ENCODE data around the gene ISM2. TPM values are rescaled to one million over a fixed set of nuclear protein-coding genes. Genes with fewer than 3 reads are reported as not detected.

The ISM2 gene
- total RNA-seq, 2 donors from 2014 or later = not detected

- Mint-ChIP-seq H3K36me3 (ENCODE audit: insufficient read depth in 2 of 2) (peaks cover 0 to 3% of the 10 kb centered on the region in 2 donors), H3K27me3 (ENCODE audit: low read depth) (peaks cover 48% of the 10 kb centered on the region), H3K27ac (no peak overlapping the region), H3K4me3 (peak overlapping the region; percentile 54 to 67), H3K9me3 (peaks cover 2 to 3% of the 10 kb centered on the region in 2 donors), H3K4me1 (ENCODE audit: low read depth) (no peaks in the 10 kb centered on the region)
- ATAC-seq (replicated peaks in 1 of 2) (peak; percentile 25), DNase-seq (no peak)
These were observed 440 bp upstream of the ISM2 start for GRCh38 chr14:77498984-77499527.

GRCh38 chr14:77495334-77495733 is 3.3 kb downstream of the ISM2 start:
- no peaks in the 10 kb centered on the region for H3K36me3 Mint-ChIP-seq (ENCODE audit: insufficient read depth in 2 of 2)
- no peak for ATAC-seq (replicated peaks in 1 of 2)
- peaks cover 44% of the 10 kb centered on the region for H3K27me3 Mint-ChIP-seq (ENCODE audit: low read depth)
- no peak for DNase-seq
- H3K27ac Mint-ChIP-seq = no peak overlapping the region
- no peaks in the 10 kb centered on the region for H3K9me3 Mint-ChIP-seq
- no peaks in the 10 kb centered on the region for H3K4me1 Mint-ChIP-seq (ENCODE audit: low read depth)
- H3K4me3 Mint-ChIP-seq = no peak overlapping the region

GRCh38 chr14:77491056-77491455 is 7.6 kb downstream of the ISM2 start:
- H3K4me3 Mint-ChIP-seq = no peak overlapping the region
- H3K9me3 Mint-ChIP-seq = no peaks in the 10 kb centered on the region
- DNase-seq (no peak), ATAC-seq (replicated peaks in 1 of 2) (no peak)
- peaks cover 17% of the 10 kb centered on the region for H3K27me3 Mint-ChIP-seq (ENCODE audit: low read depth)
- no peak overlapping the region for H3K27ac Mint-ChIP-seq
- H3K4me1 Mint-ChIP-seq (ENCODE audit: low read depth) = no peaks in the 10 kb centered on the region
- no peaks in the 10 kb centered on the region for H3K36me3 Mint-ChIP-seq (ENCODE audit: insufficient read depth in 2 of 2)

- no peak overlapping the region for H3K4me3 Mint-ChIP-seq
- no peaks in the 10 kb centered on the region for H3K4me1 Mint-ChIP-seq (ENCODE audit: low read depth)
- no peak for ATAC-seq (replicated peaks in 1 of 2)
- no peaks in the 10 kb centered on the region for H3K9me3 Mint-ChIP-seq
- H3K27me3 Mint-ChIP-seq (ENCODE audit: low read depth) = peaks cover 11% of the 10 kb centered on the region
- no peak for DNase-seq
- no peaks in the 10 kb centered on the region for H3K36me3 Mint-ChIP-seq (ENCODE audit: insufficient read depth in 2 of 2)
- no peak overlapping the region for H3K27ac Mint-ChIP-seq
These were observed 8.1 kb downstream of the ISM2 start for GRCh38 chr14:77490347-77490986.

- no peak for ATAC-seq (replicated peaks in 1 of 2)
- Mint-ChIP-seq H3K27ac (no peak overlapping the region), H3K4me3 (no peak overlapping the region), H3K36me3 (ENCODE audit: insufficient read depth in 2 of 2) (no peaks in the 10 kb centered on the region), H3K4me1 (ENCODE audit: low read depth) (no peaks in the 10 kb centered on the region), H3K27me3 (ENCODE audit: low read depth) (no peaks in the 10 kb centered on the region), H3K9me3 (no peaks in the 10 kb centered on the region)
- no peak for DNase-seq
These were observed 9.6 kb downstream of the ISM2 start for GRCh38 chr14:77489041-77489440.

- ATAC-seq (replicated peaks in 1 of 2) = no peak
- Mint-ChIP-seq H3K9me3 (no peaks in the 10 kb centered on the region), H3K27me3 (ENCODE audit: low read depth) (no peaks in the 10 kb centered on the region), H3K27ac (no peak overlapping the region), H3K36me3 (ENCODE audit: insufficient read depth in 2 of 2) (no peaks in the 10 kb centered on the region), H3K4me3 (no peak overlapping the region), H3K4me1 (ENCODE audit: low read depth) (no peaks in the 10 kb centered on the region)
- no peak for DNase-seq
These were observed 10.1 kb downstream of the ISM2 start for GRCh38 chr14:77488558-77488957.

GRCh38 chr14:77485901-77486678 is 12.5 kb downstream of the ISM2 start:
- Mint-ChIP-seq H3K9me3 (no peaks in the 10 kb centered on the region), H3K4me1 (ENCODE audit: low read depth) (no peaks in the 10 kb centered on the region), H3K27ac (no peak overlapping the region), H3K36me3 (ENCODE audit: insufficient read depth in 2 of 2) (no peaks in the 10 kb centered on the region), H3K4me3 (no peak overlapping the region), H3K27me3 (ENCODE audit: low read depth) (no peaks in the 10 kb centered on the region)
- ATAC-seq (replicated peaks in 1 of 2) (no peak), DNase-seq (no peak)

GRCh38 chr14:77485256-77485655 is 13.4 kb downstream of the ISM2 start:
- H3K4me3 Mint-ChIP-seq = no peak overlapping the region
- no peak overlapping the region for H3K27ac Mint-ChIP-seq
- H3K4me1 Mint-ChIP-seq (ENCODE audit: low read depth) = no peaks in the 10 kb centered on the region
- H3K36me3 Mint-ChIP-seq (ENCODE audit: insufficient read depth in 2 of 2) = no peaks in the 10 kb centered on the region
- DNase-seq (no peak), ATAC-seq (replicated peaks in 1 of 2) (no peak)
- H3K27me3 Mint-ChIP-seq (ENCODE audit: low read depth) = no peaks in the 10 kb centered on the region
- H3K9me3 Mint-ChIP-seq = no peaks in the 10 kb centered on the region

GRCh38 chr14:77482422-77482821 is 16.2 kb downstream of the ISM2 start:
- DNase-seq (no peak), ATAC-seq (replicated peaks in 1 of 2) (no peak)
- Mint-ChIP-seq H3K27ac (no peak overlapping the region), H3K36me3 (ENCODE audit: insufficient read depth in 2 of 2) (no peaks in the 10 kb centered on the region), H3K9me3 (no peaks in the 10 kb centered on the region), H3K4me1 (ENCODE audit: low read depth) (no peaks in the 10 kb centered on the region), H3K27me3 (ENCODE audit: low read depth) (no peaks in the 10 kb centered on the region), H3K4me3 (no peak overlapping the region)

GRCh38 chr14:77478796-77479195 is 19.8 kb downstream of the ISM2 start:
- Mint-ChIP-seq H3K4me1 (ENCODE audit: low read depth) (no peaks in the 10 kb centered on the region), H3K4me3 (no peak overlapping the region), H3K9me3 (no peaks in the 10 kb centered on the region), H3K27ac (no peak overlapping the region), H3K36me3 (ENCODE audit: insufficient read depth in 2 of 2) (no peaks in the 10 kb centered on the region), H3K27me3 (ENCODE audit: low read depth) (no peaks in the 10 kb centered on the region)
- no peak for DNase-seq
- ATAC-seq (replicated peaks in 1 of 2) = no peak

GRCh38 chr14:77478029-77478428 is 20.6 kb downstream of the ISM2 start:
- Mint-ChIP-seq H3K4me3 (no peak overlapping the region), H3K27me3 (ENCODE audit: low read depth) (no peaks in the 10 kb centered on the region), H3K9me3 (no peaks in the 10 kb centered on the region), H3K27ac (no peak overlapping the region), H3K4me1 (ENCODE audit: low read depth) (no peaks in the 10 kb centered on the region), H3K36me3 (ENCODE audit: insufficient read depth in 2 of 2) (no peaks in the 10 kb centered on the region)
- DNase-seq (no peak), ATAC-seq (replicated peaks in 1 of 2) (no peak)

- H3K27ac Mint-ChIP-seq = no peak overlapping the region
- ATAC-seq (replicated peaks in 1 of 2) (no peak), DNase-seq (no peak)
- no peaks in the 10 kb centered on the region for H3K27me3 Mint-ChIP-seq (ENCODE audit: low read depth)
- no peaks in the 10 kb centered on the region for H3K36me3 Mint-ChIP-seq (ENCODE audit: insufficient read depth in 2 of 2)
- no peak overlapping the region for H3K4me3 Mint-ChIP-seq
- H3K4me1 Mint-ChIP-seq (ENCODE audit: low read depth) = no peaks in the 10 kb centered on the region
- H3K9me3 Mint-ChIP-seq = no peaks in the 10 kb centered on the region
These were observed 23.0 kb downstream of the ISM2 start for GRCh38 chr14:77475432-77476115.

GRCh38 chr14:77474479-77475177 is 24.0 kb downstream of the ISM2 start:
- no peaks in the 10 kb centered on the region for H3K27me3 Mint-ChIP-seq (ENCODE audit: low read depth)
- DNase-seq (no peak), ATAC-seq (replicated peaks in 1 of 2) (no peak)
- H3K36me3 Mint-ChIP-seq (ENCODE audit: insufficient read depth in 2 of 2) = no peaks in the 10 kb centered on the region
- no peak overlapping the region for H3K4me3 Mint-ChIP-seq
- H3K27ac Mint-ChIP-seq = no peak overlapping the region
- H3K9me3 Mint-ChIP-seq = no peaks in the 10 kb centered on the region
- H3K4me1 Mint-ChIP-seq (ENCODE audit: low read depth) = no peaks in the 10 kb centered on the region
